ENCODE data around the gene TMEM272. TPM values are rescaled to one million over a fixed set of nuclear protein-coding genes. Genes with fewer than 3 reads are reported as not detected.

TMEM272 gene
- total and polyA plus RNA-seq, 2 of the 13 experiments (the other 11 are each of a cell fraction or from before 2014, with no cell fraction given) = 0.37 to 0.62 TPM

DNA sequence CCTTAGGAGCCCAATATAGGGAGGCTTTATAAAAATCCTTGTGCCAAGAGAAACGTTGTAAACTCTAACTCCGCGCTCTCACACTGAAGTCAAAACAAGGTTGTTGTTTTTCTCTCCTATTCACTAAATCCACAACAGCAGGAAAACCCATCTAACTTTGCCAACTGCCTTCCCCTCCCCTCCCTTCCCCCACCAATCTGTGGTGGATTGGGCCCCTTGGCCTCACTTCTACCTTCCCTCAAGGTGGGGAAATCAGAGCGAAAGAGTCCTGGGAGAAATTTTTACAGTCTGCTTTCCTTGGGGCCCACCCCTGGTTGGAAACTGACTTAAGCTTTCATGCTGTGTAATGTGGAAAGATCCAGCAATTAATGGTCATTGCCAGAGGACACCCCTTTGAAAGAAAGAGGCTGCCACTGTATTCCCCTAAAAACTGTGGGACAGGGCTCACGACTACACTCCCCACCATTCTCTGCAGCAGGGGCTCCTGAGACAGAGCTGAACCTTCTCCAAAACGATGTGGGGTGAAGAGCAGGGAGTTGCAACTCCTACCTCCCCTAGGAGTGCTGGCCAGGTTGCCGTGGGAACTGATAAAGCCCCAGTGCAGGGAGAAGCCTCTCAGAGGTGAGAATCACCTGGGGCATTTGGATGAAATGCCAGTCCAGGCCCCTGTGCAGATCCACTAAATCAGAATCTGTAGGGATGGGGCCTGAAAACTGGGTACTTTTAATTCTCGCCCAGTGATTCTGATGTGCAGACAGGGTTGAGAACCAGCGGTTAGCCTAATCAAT lies 42.2 kb downstream of the TMEM272 start (continued):
- TF ChIP-seq, protein P1, sequence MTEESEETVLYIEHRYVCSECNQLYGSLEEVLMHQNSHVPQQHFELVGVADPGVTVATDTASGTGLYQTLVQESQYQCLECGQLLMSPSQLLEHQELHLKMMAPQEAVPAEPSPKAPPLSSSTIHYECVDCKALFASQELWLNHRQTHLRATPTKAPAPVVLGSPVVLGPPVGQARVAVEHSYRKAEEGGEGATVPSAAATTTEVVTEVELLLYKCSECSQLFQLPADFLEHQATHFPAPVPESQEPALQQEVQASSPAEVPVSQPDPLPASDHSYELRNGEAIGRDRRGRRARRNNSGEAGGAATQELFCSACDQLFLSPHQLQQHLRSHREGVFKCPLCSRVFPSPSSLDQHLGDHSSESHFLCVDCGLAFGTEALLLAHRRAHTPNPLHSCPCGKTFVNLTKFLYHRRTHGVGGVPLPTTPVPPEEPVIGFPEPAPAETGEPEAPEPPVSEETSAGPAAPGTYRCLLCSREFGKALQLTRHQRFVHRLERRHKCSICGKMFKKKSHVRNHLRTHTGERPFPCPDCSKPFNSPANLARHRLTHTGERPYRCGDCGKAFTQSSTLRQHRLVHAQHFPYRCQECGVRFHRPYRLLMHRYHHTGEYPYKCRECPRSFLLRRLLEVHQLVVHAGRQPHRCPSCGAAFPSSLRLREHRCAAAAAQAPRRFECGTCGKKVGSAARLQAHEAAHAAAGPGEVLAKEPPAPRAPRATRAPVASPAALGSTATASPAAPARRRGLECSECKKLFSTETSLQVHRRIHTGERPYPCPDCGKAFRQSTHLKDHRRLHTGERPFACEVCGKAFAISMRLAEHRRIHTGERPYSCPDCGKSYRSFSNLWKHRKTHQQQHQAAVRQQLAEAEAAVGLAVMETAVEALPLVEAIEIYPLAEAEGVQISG (CRISPR knock-in tag; IDR thresholded peaks at IDR 0.05) = no peak
- TF ChIP-seq ZNF160 (CRISPR knock-in tag; IDR thresholded peaks at IDR 0.05) = no peak
- TF ChIP-seq GATAD1 (CRISPR knock-in tag; IDR thresholded peaks at IDR 0.05) = no peak
- TF ChIP-seq ZNF3 (CRISPR knock-in tag; IDR thresholded peaks at IDR 0.05) = no peak
- TF ChIP-seq ZNF431 (CRISPR knock-in tag; IDR thresholded peaks at IDR 0.05; ENCODE audit: borderline replicate concordance, low read depth) = no peak
- TF ChIP-seq ZSCAN31 (CRISPR knock-in tag; IDR thresholded peaks at IDR 0.05; ENCODE audit: low read depth) = 0 out of 2 replicates have a peak, but pooled peaks have one; percentile 1
- no peak for TF ChIP-seq EZH2 (conservative IDR thresholded peaks at IDR 0.05; ENCODE audit: low read depth, low read length)
- TF ChIP-seq ZBED4 (CRISPR knock-in tag; IDR thresholded peaks at IDR 0.05; ENCODE audit: borderline replicate concordance) = no peak
- peak; percentile 45; the same call in 1 of the 2 replicates for TF ChIP-seq RFX3 (CRISPR knock-in tag; IDR thresholded peaks at IDR 0.05)
- 0 out of 2 replicates have a peak, but pooled peaks have one; percentile 15 for TF ChIP-seq ZNF839 (CRISPR knock-in tag; IDR thresholded peaks at IDR 0.05; ENCODE audit: borderline replicate concordance)
- no peak for TF ChIP-seq ZNF382 (CRISPR knock-in tag; IDR thresholded peaks at IDR 0.05; ENCODE audit: borderline replicate concordance)
- TF ChIP-seq REPIN1 (CRISPR knock-in tag; IDR thresholded peaks at IDR 0.05; ENCODE audit: borderline replicate concordance, low read depth) = peak; percentile 18; the same call in 1 of the 2 replicates
- TF ChIP-seq JARID2 (CRISPR knock-in tag; IDR thresholded peaks at IDR 0.05; ENCODE audit: insufficient replicate concordance) = no peak
- TF ChIP-seq TEAD2 (CRISPR knock-in tag; IDR thresholded peaks at IDR 0.05) = no peak
- TF ChIP-seq ZNF569 (CRISPR knock-in tag; IDR thresholded peaks at IDR 0.05; ENCODE audit: borderline replicate concordance) = no peak

All from HepG2 (cell line).